ENCODE data around the gene SAMD4B.

SAMD4B gene

GRCh38 chr19:39401070-39401548 is 58.9 kb downstream of the SAMD4B start:
- no peak overlapping the region for H3K4me3 ChIP-seq (replicated peaks in 1 of 2; ENCODE audit: low read depth in 2 of 2, low read length in 2 of 2)
- DNase-seq (ENCODE audit: low read depth in 2 of 2): no peak
- TF ChIP-seq CTCF (IDR thresholded peaks at IDR 0.05; ENCODE audit: low read depth, low read length): no peak

- H3K4me3 ChIP-seq (replicated peaks in 1 of 2; ENCODE audit: low read depth in 2 of 2, low read length in 2 of 2): no peak overlapping the region
- TF ChIP-seq CTCF (IDR thresholded peaks at IDR 0.05; ENCODE audit: low read depth, low read length): no peak
- DNase-seq (ENCODE audit: low read depth in 2 of 2): peak; percentile 79 to 88
Observed at GRCh38 chr19:39401549-39402345, 59.5 kb downstream of the SAMD4B start.

- DNase-seq (ENCODE audit: low read depth in 2 of 2): peak; percentile 91 to 98
- no peak for TF ChIP-seq CTCF (IDR thresholded peaks at IDR 0.05; ENCODE audit: low read depth, low read length)
- peak overlapping the region; percentile 35 to 47 for H3K4me3 ChIP-seq (replicated peaks in 1 of 2; ENCODE audit: low read depth in 2 of 2, low read length in 2 of 2)
Observed at GRCh38 chr19:39402346-39403300, 60.4 kb downstream of the SAMD4B start.

- peak overlapping the region; percentile 35 to 47 for H3K4me3 ChIP-seq (replicated peaks in 1 of 2; ENCODE audit: low read depth in 2 of 2, low read length in 2 of 2)
- DNase-seq (ENCODE audit: low read depth in 2 of 2): peak; percentile 98 to 100
- TF ChIP-seq CTCF (IDR thresholded peaks at IDR 0.05; ENCODE audit: low read depth, low read length): no peak
Observed at GRCh38 chr19:39403331-39404312, 61.4 kb downstream of the SAMD4B start.

GRCh38 chr19:39405261-39405957 is 63.2 kb downstream of the SAMD4B start:
- DNase-seq (ENCODE audit: low read depth in 2 of 2): no peak
- TF ChIP-seq CTCF (IDR thresholded peaks at IDR 0.05; ENCODE audit: low read depth, low read length): no peak
- H3K4me3 ChIP-seq (replicated peaks in 1 of 2; ENCODE audit: low read depth in 2 of 2, low read length in 2 of 2): no peak overlapping the region
